IMR-90 (cell line): ENCODE measurements around the gene LRIT1.

Experiments
- CEBPB ChIP-seq: IDR thresholded peaks from 2 replicates; pipeline ENCODE4 v1.6.1; 2012; ENCODE audit warnings: low read depth, low read length, improper control_type of control experiment
- MAFK ChIP-seq: IDR thresholded peaks from 2 replicates; pipeline ENCODE4 v1.6.1; 2012; ENCODE audit warnings: low read depth, low read length, improper control_type of control experiment
- MXI1 ChIP-seq: IDR thresholded peaks from 2 replicates; pipeline ENCODE4 v1.6.1; 2012; ENCODE audit warnings: low read depth, mild to moderate bottlenecking, low read length, moderate library complexity, borderline replicate concordance
- NFE2L2 ChIP-seq: fragments of 150-350 bp; IDR thresholded peaks from 2 replicates; pipeline ENCODE4 v1.6.1; 2016; ENCODE audit warnings: low read depth, mild to moderate bottlenecking, low read length
- POLR2A ChIP-seq: IDR thresholded peaks from 2 replicates; pipeline ENCODE4 v1.6.1; 2012; ENCODE audit warnings: mild to moderate bottlenecking, low read depth, low read length
- RAD21 ChIP-seq: IDR thresholded peaks from 2 replicates; pipeline ENCODE4 v1.6.1; 2012; ENCODE audit warnings: low read length, improper control_type of control experiment
- RCOR1 ChIP-seq: IDR thresholded peaks from 2 replicates; pipeline ENCODE4 v1.6.1; 2012; ENCODE audit warnings: mild to moderate bottlenecking, low read length, improper control_type of control experiment; ENCODE audit not compliant: insufficient replicate concordance
- RFX5 ChIP-seq: IDR thresholded peaks from 2 replicates; pipeline ENCODE4 v1.8.0; 2012; ENCODE audit warnings: low read depth, mild to moderate bottlenecking, low read length, moderate library complexity
- TF ChIP-seq, protein P1 (sequence below): conservative IDR thresholded peaks from 2 replicates; pipeline ENCODE4 v1.5.1; 2012; ENCODE audit warnings: mild to moderate bottlenecking, low read depth, low read length, improper control_type of control experiment
- TF ChIP-seq, protein P2 (sequence below): fragments of 150-350 bp; IDR thresholded peaks from 2 replicates; pipeline ENCODE4 v1.6.1; 2016; ENCODE audit warnings: low read depth, mild to moderate bottlenecking, low read length, moderate library complexity, borderline replicate concordance
- TF ChIP-seq, protein P3 (sequence below): fragments of 150-350 bp; IDR thresholded peaks from 2 replicates; pipeline ENCODE4 v1.6.1; 2017; ENCODE audit warnings: mild to moderate bottlenecking, antibody characterized with exemption, low read length, low read depth

DNA sequence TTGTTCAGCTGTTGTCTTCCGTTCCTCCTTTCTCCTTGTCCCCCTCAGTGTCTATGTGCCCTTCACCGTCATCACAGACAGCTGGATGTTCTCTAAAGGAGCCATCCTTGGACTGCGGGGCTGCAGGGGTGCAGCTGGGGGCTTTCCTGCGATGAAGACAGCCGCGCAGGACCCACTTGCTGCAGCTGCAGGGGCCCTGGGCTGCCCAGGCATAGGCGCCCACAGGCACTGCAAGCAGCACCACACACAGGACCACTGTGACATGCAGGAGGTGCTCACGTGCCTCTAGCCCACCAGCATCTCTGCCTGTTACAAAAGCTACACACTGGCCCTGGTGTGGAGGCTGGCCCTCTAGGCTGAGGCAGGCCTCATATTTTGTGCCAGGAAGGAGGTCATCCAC lies 19.4 kb downstream of the LRIT1 start:
- no peak for TF ChIP-seq RAD21
- TF ChIP-seq, protein P1, sequence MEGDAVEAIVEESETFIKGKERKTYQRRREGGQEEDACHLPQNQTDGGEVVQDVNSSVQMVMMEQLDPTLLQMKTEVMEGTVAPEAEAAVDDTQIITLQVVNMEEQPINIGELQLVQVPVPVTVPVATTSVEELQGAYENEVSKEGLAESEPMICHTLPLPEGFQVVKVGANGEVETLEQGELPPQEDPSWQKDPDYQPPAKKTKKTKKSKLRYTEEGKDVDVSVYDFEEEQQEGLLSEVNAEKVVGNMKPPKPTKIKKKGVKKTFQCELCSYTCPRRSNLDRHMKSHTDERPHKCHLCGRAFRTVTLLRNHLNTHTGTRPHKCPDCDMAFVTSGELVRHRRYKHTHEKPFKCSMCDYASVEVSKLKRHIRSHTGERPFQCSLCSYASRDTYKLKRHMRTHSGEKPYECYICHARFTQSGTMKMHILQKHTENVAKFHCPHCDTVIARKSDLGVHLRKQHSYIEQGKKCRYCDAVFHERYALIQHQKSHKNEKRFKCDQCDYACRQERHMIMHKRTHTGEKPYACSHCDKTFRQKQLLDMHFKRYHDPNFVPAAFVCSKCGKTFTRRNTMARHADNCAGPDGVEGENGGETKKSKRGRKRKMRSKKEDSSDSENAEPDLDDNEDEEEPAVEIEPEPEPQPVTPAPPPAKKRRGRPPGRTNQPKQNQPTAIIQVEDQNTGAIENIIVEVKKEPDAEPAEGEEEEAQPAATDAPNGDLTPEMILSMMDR, result no peak
- TF ChIP-seq RCOR1, result no peak
- no peak for TF ChIP-seq POLR2A
- no peak for TF ChIP-seq CEBPB
- TF ChIP-seq, protein P2, sequence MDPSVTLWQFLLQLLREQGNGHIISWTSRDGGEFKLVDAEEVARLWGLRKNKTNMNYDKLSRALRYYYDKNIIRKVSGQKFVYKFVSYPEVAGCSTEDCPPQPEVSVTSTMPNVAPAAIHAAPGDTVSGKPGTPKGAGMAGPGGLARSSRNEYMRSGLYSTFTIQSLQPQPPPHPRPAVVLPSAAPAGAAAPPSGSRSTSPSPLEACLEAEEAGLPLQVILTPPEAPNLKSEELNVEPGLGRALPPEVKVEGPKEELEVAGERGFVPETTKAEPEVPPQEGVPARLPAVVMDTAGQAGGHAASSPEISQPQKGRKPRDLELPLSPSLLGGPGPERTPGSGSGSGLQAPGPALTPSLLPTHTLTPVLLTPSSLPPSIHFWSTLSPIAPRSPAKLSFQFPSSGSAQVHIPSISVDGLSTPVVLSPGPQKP, result no peak
- TF ChIP-seq MXI1, result no peak
- TF ChIP-seq MAFK, result no peak
- no peak for TF ChIP-seq RFX5
- TF ChIP-seq NFE2L2, result no peak
- TF ChIP-seq, protein P3, sequence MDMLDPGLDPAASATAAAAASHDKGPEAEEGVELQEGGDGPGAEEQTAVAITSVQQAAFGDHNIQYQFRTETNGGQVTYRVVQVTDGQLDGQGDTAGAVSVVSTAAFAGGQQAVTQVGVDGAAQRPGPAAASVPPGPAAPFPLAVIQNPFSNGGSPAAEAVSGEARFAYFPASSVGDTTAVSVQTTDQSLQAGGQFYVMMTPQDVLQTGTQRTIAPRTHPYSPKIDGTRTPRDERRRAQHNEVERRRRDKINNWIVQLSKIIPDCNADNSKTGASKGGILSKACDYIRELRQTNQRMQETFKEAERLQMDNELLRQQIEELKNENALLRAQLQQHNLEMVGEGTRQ, result no peak
